K562 (cell line): Measurements from ENCODE around the gene ADGRD1. TPM values are rescaled to one million over a fixed set of nuclear protein-coding genes. Genes with fewer than 3 reads are reported as not detected.
A peak's percentile ranks its signal among the peaks of the same experiment; 100 is the strongest.

Experiments
- ATAC-seq: fragments of 200-7000 bp; cut with Tn5 transposase; 3 replicates; pipeline ENCODE4 v1.9.1; 2020; ENCODE audit warnings: moderate library complexity
- BruUV-seq: library from RNA; stranded (reverse); fragments of 400-500 nt; replicated peaks from 2 replicates; lab custom pipeline; 2021; lab: Mats Ljungman, UMichigan
- CTCF ChIA-PET: fragments of 300-600 bp; formaldehyde crosslinking; extraction: SDS; loops from one replicate; lab custom pipeline; 2021; ENCODE audit warnings: low intra/inter-chr PET ratio; lab: Yijun Ruan, JAX
- POLR2A ChIA-PET: fragments of 300-600, 350-650 bp; sonication (Branson Sonifier 250); formaldehyde crosslinking; extraction: SDS; loops from one replicate; lab custom pipeline; 2021; ENCODE audit warnings: antibody characterized with exemption, inconsistent platforms; lab: Yijun Ruan, JAX
- DNase-seq, 4 experiments: peaks; one replicate each; pipeline versions ENCODE4 v3.0.0 to v3.0.0-alpha.2; 2011 to 2018; ENCODE audit warnings: low spot score in 3 of 4, mixed read lengths in 3 of 4; ENCODE audit errors: extremely low read depth in 1 of 4
- FAIRE-seq: peaks from 2 replicates; lab custom pipeline; 2011; peaks lifted over from hg19 to GRCh38; lab: Jason Lieb, UNC
- H2AFZ ChIP-seq: 2 replicates; pipeline ENCODE4 v1.6.0; 2011; ENCODE audit warnings: low read depth, low read length, control low read depth, inconsistent platforms
- H3K27ac ChIP-seq: fragments of 200-600 bp; 3 replicates; pipeline ENCODE4 v1.8.0; 2011; ENCODE audit warnings: low read depth, mild to moderate bottlenecking, control low read depth, inconsistent platforms, low read length, moderate library complexity, mixed read lengths; ENCODE audit errors: extremely low read depth
- H3K27me3 ChIP-seq, 2 experiments: fragments of 300-600 bp in 1 of 2; 2 replicates in 1 of 2; 3 replicates in 1 of 2; pipeline versions ENCODE4 v1.6.0 to v1.8.0; 2011; ENCODE audit warnings: inconsistent platforms in 2 of 2, low read length in 2 of 2, mild to moderate bottlenecking in 1 of 2, mixed read lengths in 1 of 2, moderate library complexity in 1 of 2; ENCODE audit not compliant: control insufficient read depth in 2 of 2, insufficient read depth in 2 of 2
- H3K36me3 ChIP-seq: fragments of 300-600 bp; 3 replicates; pipeline ENCODE4 v1.8.0; 2011; ENCODE audit warnings: mild to moderate bottlenecking, low read length, inconsistent platforms; ENCODE audit not compliant: control insufficient read depth, insufficient read depth
- H3K4me1 ChIP-seq, 2 experiments: fragments of 200-600 bp in 1 of 2; replicated peaks in 1 of 2; 2 replicates in 1 of 2; 3 replicates in 1 of 2; pipeline versions ENCODE4 v1.5.1 to v1.8.0; 2011; ENCODE audit warnings: inconsistent platforms in 2 of 2, low read length in 2 of 2, mild to moderate bottlenecking in 1 of 2, mixed read lengths in 1 of 2, moderate library complexity in 1 of 2; ENCODE audit not compliant: control insufficient read depth in 2 of 2, insufficient read depth in 2 of 2
- H3K4me2 ChIP-seq: 2 replicates; pipeline ENCODE4 v1.6.1; 2011; ENCODE audit warnings: low read length, control low read depth, inconsistent platforms, mixed read lengths; ENCODE audit not compliant: insufficient read depth
- H3K4me3 ChIP-seq: fragments of 200-600 bp; sonication (generic), shearing (Covaris generic); 2 replicates; pipeline ENCODE4 v1.5.1; 2016; ENCODE audit warnings: control low read depth, inconsistent platforms
- H3K79me2 ChIP-seq: fragments of 200-600 bp; 3 replicates; pipeline ENCODE4 v1.8.0; 2011; ENCODE audit warnings: low read length, inconsistent platforms; ENCODE audit not compliant: control insufficient read depth, insufficient read depth
- H3K9ac ChIP-seq, 2 experiments: 2 replicates each; pipeline versions ENCODE4 v1.6.0 to v1.6.1; 2011; ENCODE audit warnings: low read depth in 2 of 2, low read length in 2 of 2, control low read depth in 1 of 2, inconsistent platforms in 1 of 2, mild to moderate bottlenecking in 1 of 2, mixed read lengths in 1 of 2; ENCODE audit not compliant: insufficient read depth in 1 of 2
- H3K9me1 ChIP-seq: one replicate; pipeline ENCODE4 v1.6.0; 2011; ENCODE audit warnings: inconsistent platforms, mild to moderate bottlenecking, low read length, moderate library complexity; ENCODE audit not compliant: control insufficient read depth, insufficient read depth
- H3K9me3 ChIP-seq: replicated peaks from 2 replicates; pipeline ENCODE4 v1.5.1; 2011; ENCODE audit warnings: low read depth, low read length, inconsistent platforms; ENCODE audit not compliant: control insufficient read depth, insufficient read depth
- H4K20me1 ChIP-seq: replicated peaks from 2 replicates; pipeline ENCODE4 v1.6.1; 2011; ENCODE audit warnings: low read length, inconsistent platforms, mixed read lengths; ENCODE audit not compliant: control insufficient read depth, insufficient read depth
- ATF7 ChIP-seq: fragments of 450-650 bp; IDR thresholded peaks from 2 replicates; pipeline ENCODE4 v1.7.1; 2014; ENCODE audit warnings: mild to moderate bottlenecking, moderate library complexity
- BCOR ChIP-seq: fragments of 450-650 bp; IDR thresholded peaks from 2 replicates; pipeline ENCODE4 v1.6.1; 2016
- CTCF ChIP-seq, 3 experiments: IDR thresholded peaks in 2 of 3; conservative IDR thresholded peaks in 1 of 3; 2 replicates each; pipeline ENCODE4 v1.5.1; 2011 to 2012; ENCODE audit warnings: low read length in 3 of 3, mild to moderate bottlenecking in 3 of 3, control low read depth in 2 of 3, improper control_type of control experiment in 1 of 3, inconsistent platforms in 1 of 3, low read depth in 1 of 3, mixed read lengths in 1 of 3, moderate library complexity in 1 of 3; ENCODE audit not compliant: insufficient read depth in 2 of 3
- ETV6 ChIP-seq, 3 experiments: fragments of 150-350 bp in 1 of 3; sonication (generic) in 1 of 3; formaldehyde crosslinking in 1 of 3; IDR thresholded peaks; 2 replicates each; pipeline versions ENCODE4 v1.6.1 to v1.8.0; 2014 to 2022; ENCODE audit warnings: borderline replicate concordance in 2 of 3, low read depth in 2 of 3, antibody characterized with exemption in 1 of 3, low read length in 1 of 3, mild to moderate bottlenecking in 1 of 3, missing genetic modification reagents in 1 of 3
- JUN ChIP-seq, 2 experiments: sonication (generic) in 1 of 2; formaldehyde crosslinking in 1 of 2; IDR thresholded peaks; 2 replicates each; pipeline versions ENCODE4 v1.6.1 to v1.8.0; 2012 to 2022; ENCODE audit warnings: borderline replicate concordance in 2 of 2, mild to moderate bottlenecking in 2 of 2, improper control_type of control experiment in 1 of 2, low read depth in 1 of 2, low read length in 1 of 2, missing genetic modification reagents in 1 of 2
- JUND ChIP-seq, 2 experiments: IDR thresholded peaks; 2 replicates in 1 of 2; 3 replicates in 1 of 2; pipeline ENCODE4 v1.6.1; 2011; ENCODE audit warnings: borderline replicate concordance in 2 of 2, low read depth in 2 of 2, low read length in 2 of 2, improper control_type of control experiment in 1 of 2, missing biosample characterization in 1 of 2, missing genetic modification characterization in 1 of 2, missing genetic modification reagents in 1 of 2
- ZBTB7A ChIP-seq: IDR thresholded peaks from 2 replicates; pipeline ENCODE4 v1.6.1; 2011; ENCODE audit warnings: low read depth, mild to moderate bottlenecking, low read length, moderate library complexity, borderline replicate concordance; ENCODE audit not compliant: control insufficient read depth
- ZNF717 ChIP-seq: fragments of 250-450 bp; sonication (Bioruptor Pico); IDR thresholded peaks from 2 replicates; pipeline ENCODE4 v1.5.0; 2021
- WGBS: fragments of 100-300 bp; shearing (Covaris generic); methylation state at CpG from one replicate; pipeline ENCODE4 v1.1.6; 2016; ENCODE audit warnings: low coverage, mixed read lengths; ENCODE audit not compliant: insufficient coverage; ENCODE audit errors: missing lambda C conversion rate; 5-methylcytosine and 5-hydroxymethylcytosine counted together
- in situ Hi-C: fragments of 300-500 bp; cut with MboI; formaldehyde crosslinking; loops from 4 replicates; pipeline ENCODE4 v1.15.0; 2018; ENCODE audit warnings: inconsistent platforms, mixed read lengths
- intact Hi-C: fragments of 100-400 bp; cut with micrococcal nuclease; formaldehyde crosslinking; loops from 2 replicates; pipeline ENCODE4 v1.14.2; 2022
- polyA plus RNA-seq, 8 experiments: library from polyadenylated mRNA; depleted of rRNA in 4 of 8; stranded (reverse) in 5 of 8; unstranded in 3 of 8; fragments of >200 nt; fragmentation: Nextera tagmentation in 2 of 8; fragmentation: Illumina TruSeq in 1 of 8; extraction: Ambion mirVana in 2 of 8; extraction: Trizol in 1 of 8; gene quantifications; 2 replicates each; pipeline versions ENCODE4 v1.2.1 to v1.2.3, GENCODE V29; 2011 to 2014; ENCODE audit warnings: inconsistent platforms in 1 of 8, missing spikeins in 1 of 8
- total RNA-seq, 7 experiments: library from RNA; depleted of rRNA in 6 of 7; stranded (reverse); fragments of >200 nt in 6 of 7; fragmentation: Illumina TruSeq in 2 of 7; extraction: Trizol in 2 of 7; gene quantifications; 2 replicates each; pipeline versions ENCODE4 v1.2.1 to v1.2.3, GENCODE V29; 2011 to 2021; ENCODE audit warnings: low replicate concordance in 1 of 7
- TF ChIP-seq, protein P1 (sequence below), 2 experiments: fragments of 450-650 bp in 1 of 2; sonication (generic) in 1 of 2; formaldehyde crosslinking in 1 of 2; IDR thresholded peaks in 1 of 2; conservative IDR thresholded peaks in 1 of 2; 2 replicates each; pipeline versions ENCODE4 v1.6.1 to v1.8.1; 2016 to 2023; ENCODE audit warnings: mild to moderate bottlenecking in 2 of 2, moderate library complexity in 2 of 2, inconsistent platforms in 1 of 2, missing genetic modification reagents in 1 of 2

The ADGRD1 gene
- total and polyA plus RNA-seq, 9 of the 15 experiments (the other 6 are each of a cell fraction or from before 2014, with no cell fraction given), result 1.7 to 11.7 (median 3.3) TPM

GRCh38 chr12:130990034-130990433, 36.3 kb downstream of the ADGRD1 start:
- no peaks in the 10 kb centered on the region for H3K36me3 ChIP-seq
- in situ Hi-C loops, result no loop called here
- POLR2A ChIA-PET, result interaction anchor here (0.7 kb wide), 1 partner anchor 14 kb away, joined by 3 read pairs; no protein-coding TSS in a partner anchor
- H3K9me1 ChIP-seq, result peaks cover 2% of the 10 kb centered on the region
- WGBS, result 6% methylated on average over 8 of the region's 8 CpGs
- peaks cover 0 to 10% of the 10 kb centered on the region in 2 experiments; a peak in 2 of 5 replicates for H3K4me1 ChIP-seq
- TF ChIP-seq ATF7 (peak; percentile 56; the same call in 1 of the 2 replicates), ZBTB7A (no peak), CTCF (IDR thresholded peaks at IDR 0.05 in 2 of 3, conservative IDR thresholded peaks at IDR 0.05 in 1 of 3; ENCODE audit: insufficient read depth in 2 of 3, low read depth in 1 of 3, low read length in 3 of 3) (no peak), BCOR (no peak), ZNF717 (no peak), ETV6 (IDR thresholded peaks at IDR 0.05; ENCODE audit: borderline replicate concordance in 1 of 2, low read depth in 2 of 2, low read length in 1 of 2) (no peak), ETV6 (CRISPR knock-in tag; IDR thresholded peaks at IDR 0.05; ENCODE audit: borderline replicate concordance) (no peak), JUN (IDR thresholded peaks at IDR 0.05; ENCODE audit: borderline replicate concordance, low read depth, low read length) (0 out of 2 replicates have a peak, but pooled peaks have one; percentile 15), JUN (CRISPR knock-in tag; IDR thresholded peaks at IDR 0.05; ENCODE audit: borderline replicate concordance) (no peak), JUND (IDR thresholded peaks at IDR 0.05; ENCODE audit: borderline replicate concordance, low read depth, low read length) (0 out of 2 replicates have a peak, but pooled peaks have one; percentile 17), JUND (tag; IDR thresholded peaks at IDR 0.05; ENCODE audit: borderline replicate concordance, low read depth, low read length) (peak; percentile 35; the same call in 1 of the 3 replicates)
- TF ChIP-seq, protein P1, sequence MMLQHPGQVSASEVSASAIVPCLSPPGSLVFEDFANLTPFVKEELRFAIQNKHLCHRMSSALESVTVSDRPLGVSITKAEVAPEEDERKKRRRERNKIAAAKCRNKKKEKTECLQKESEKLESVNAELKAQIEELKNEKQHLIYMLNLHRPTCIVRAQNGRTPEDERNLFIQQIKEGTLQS (IDR thresholded peaks at IDR 0.05), result peak; percentile 88
- TF ChIP-seq, protein P1 (CRISPR knock-in tag; conservative IDR thresholded peaks at IDR 0.05), result no peak
- H3K9me3 ChIP-seq, result no peaks in the 10 kb centered on the region
- H3K4me3 ChIP-seq, result no peak overlapping the region
- CTCF ChIA-PET, result no interaction called here
- DNase-seq (no peak), FAIRE-seq (peak; percentile 37), ATAC-seq (peak; percentile 36; the same call in 2 of the 3 replicates)
- BruUV-seq, result no TSS peak
- H3K9ac ChIP-seq, result no peak overlapping the region
- H3K79me2 ChIP-seq, result no peaks in the 10 kb centered on the region
- no peak overlapping the region; the same call in 1 of the 2 replicates for H3K4me2 ChIP-seq
- no peak overlapping the region for H2AFZ ChIP-seq
- no peak overlapping the region for H3K27ac ChIP-seq
- H3K27me3 ChIP-seq, result peaks cover 7 to 39% of the 10 kb centered on the region in 2 experiments; a peak in 4 of 5 replicates
- H4K20me1 ChIP-seq, result no peaks in the 10 kb centered on the region
- intact Hi-C loops, result no loop called here
